SIG-M5 (cell line): Measurements from ENCODE around the gene TRIM37.
"Not testable (repeated sequence)": the region's sequence is repeated elsewhere in the genome, so short reads cannot be mapped to it uniquely, and the experiment has no call there.

Experiments
- DNase-seq: peaks from one replicate; lab custom pipeline; 2025; lab: John Stamatoyannopoulos, UW

TRIM37 gene

GRCh38 chr17:58991718-58992331, 114.9 kb downstream of the TRIM37 start:
- DNase-seq: no peak

GRCh38 chr17:58989629-58990028, 117.1 kb downstream of the TRIM37 start:
- DNase-seq: no peak

DNA sequence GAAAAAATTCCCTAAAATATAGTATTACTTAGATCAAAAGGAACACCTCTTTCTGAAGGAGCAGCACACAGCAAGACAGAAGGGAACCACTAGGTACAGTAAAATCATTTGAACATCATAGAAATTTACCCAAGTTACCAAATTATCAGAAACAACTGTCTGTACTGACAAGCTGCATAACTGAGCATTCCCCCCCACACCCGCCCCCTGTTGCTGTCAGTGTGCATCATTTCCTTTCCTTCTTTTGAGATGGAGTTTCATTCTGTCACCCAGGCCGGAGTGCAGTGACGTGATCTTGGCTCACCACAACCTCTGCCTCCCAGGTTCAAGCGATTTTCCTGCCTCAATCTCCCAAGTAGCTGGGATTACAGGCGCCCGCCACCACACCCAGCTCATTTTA, 120.7 kb downstream of the TRIM37 start:
- no peak for DNase-seq

GRCh38 chr17:58985367-58985766, 121.3 kb downstream of the TRIM37 start:
- DNase-seq: no peak

- no peak for DNase-seq
Measured at GRCh38 chr17:58982626-58983025, 124.1 kb downstream of the TRIM37 start.

GRCh38 chr17:58980706-58981481, 125.8 kb downstream of the TRIM37 start:
- DNase-seq: no peak

GRCh38 chr17:58976541-58976940, 130.1 kb downstream of the TRIM37 start:
- no peak for DNase-seq

GRCh38 chr17:58974354-58974753, 132.3 kb downstream of the TRIM37 start:
- no peak for DNase-seq

DNA sequence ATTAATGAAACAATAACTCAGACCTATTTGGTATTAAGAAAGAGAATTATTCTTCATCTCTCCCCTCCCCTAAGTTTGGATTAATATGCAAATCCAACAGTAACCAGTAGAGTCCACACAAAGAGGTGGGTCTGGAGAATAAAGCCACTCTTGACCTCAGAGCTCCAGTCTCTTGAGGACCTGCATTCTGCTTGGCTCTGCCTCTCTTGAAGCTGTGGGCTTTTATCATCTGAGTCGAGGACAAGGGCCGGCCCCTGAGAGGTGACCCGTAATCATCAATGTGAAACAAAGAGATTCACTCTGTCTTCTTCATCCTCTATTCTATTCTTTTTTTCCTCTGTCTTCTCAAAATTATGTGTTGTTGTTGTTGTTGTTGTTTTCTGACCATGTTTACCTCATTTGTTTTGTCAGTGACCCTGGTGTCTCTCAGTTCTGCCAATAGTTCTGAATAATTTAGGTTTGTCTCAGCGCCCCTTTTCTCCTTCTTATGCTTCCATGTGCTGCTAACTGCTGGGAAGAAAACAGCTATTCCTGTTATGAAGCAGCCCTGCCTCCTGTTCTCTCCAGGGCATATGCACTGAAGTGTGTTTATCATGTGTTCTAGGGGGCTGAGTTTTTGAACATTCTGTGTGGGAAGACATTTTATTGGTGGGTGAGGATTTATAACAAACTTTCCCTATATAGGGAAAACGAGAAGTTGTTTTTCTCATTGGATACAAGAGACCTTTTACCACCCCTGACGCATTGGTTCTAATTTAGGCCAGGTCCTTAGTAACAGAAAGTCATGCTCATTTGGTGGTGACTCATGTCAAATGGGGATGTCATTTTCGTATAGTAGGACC, 135.8 kb downstream of the TRIM37 start:
- no peak for DNase-seq

- no peak for DNase-seq
Measured at GRCh38 chr17:58969612-58970011, 137.1 kb downstream of the TRIM37 start.

- no peak for DNase-seq
Measured at GRCh38 chr17:58969156-58969555, 137.5 kb downstream of the TRIM37 start.

- no peak for DNase-seq
Measured at GRCh38 chr17:58968426-58969061, 138.1 kb downstream of the TRIM37 start.

DNA sequence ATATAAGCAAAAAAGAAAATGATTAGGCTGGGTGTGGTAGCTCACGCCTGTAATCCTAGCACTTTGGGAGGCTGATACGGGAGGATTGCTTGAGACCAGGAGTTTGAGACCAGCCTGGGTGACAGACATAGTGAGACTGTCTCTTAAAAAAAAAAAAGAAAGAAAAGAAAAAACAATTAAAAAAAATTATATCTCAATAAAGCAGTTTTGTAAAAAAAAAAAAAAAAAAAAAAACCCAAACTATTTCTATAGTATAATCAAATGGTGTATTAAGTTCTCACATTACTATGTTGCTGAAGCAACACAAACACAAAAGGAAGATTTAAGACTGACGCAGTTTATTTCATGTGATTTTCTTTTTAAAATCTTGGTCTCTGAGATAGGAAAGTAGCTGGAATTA, 140.5 kb downstream of the TRIM37 start:
- no peak for DNase-seq

DNA sequence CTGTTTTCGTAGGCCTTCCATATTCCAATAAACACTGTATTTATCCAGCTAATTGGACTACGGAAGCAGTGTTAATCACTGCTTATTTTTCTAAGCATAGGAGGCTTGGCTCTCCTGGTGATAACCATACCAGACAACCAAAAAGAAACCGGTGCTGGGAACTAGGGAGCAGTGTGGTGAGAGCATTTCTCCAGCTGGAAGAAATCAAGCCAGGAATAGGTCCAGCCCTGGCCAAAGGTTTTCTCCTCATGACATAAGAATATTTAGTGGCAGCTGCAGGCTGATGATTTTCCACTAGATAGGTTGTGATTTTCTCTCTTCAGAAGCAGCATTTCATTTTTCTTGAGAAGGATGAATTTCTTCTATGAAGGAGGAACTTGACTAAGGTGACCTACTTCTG, 141.5 kb downstream of the TRIM37 start:
- no peak for DNase-seq

GRCh38 chr17:58960068-58960467, 146.6 kb downstream of the TRIM37 start:
- DNase-seq: no peak

DNA sequence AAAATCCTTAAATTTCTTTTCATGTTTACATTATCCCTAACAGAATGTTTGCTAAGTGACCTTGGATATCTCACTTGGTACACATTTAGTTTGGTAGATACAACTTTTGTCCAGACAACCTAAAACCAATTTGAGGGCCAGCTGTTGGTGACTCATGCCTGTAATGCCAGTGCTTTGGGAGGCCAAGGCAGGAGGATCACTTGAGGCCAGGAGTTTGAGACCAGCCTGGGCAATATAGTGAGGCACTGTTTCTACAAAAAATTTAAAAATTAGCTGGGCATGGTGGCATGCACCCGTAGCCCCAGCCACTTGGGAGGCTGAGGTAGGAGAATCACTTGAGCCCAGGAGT, 149.0 kb downstream of the TRIM37 start:
- not testable (repeated sequence) for DNase-seq

DNA sequence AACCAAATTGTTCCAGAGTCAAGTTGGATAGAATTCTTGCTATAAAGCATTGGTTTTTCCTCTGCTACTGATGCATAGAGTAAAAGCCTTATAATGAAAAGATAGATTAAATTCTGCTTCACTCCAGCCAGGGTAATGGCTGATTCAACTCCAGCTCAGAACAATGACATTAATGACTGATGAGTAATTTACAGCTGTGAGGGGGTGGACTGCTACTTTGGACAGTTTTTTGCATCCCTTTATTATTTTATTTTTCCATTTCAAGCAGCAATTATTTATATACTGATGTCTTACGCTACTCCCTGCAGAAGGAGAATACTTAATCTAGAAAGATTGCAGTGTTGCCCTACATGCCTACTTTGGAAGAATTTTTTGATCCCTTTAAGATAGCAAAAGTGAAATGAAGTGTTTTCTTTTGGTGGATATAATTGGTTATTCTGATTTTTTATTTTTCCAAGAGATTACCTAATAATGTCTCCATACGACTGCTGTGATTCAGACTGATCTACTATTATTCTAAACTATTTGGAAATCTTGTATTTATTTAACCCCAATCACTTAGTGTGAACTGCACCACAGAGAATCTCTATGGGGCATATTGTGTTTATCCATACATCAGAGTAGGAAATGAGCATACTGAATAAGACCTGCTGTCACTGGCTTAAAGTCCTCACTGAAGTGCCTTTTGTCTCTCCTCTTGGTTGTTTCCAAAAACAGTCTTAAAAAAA, 149.5 kb downstream of the TRIM37 start:
- DNase-seq: no peak

GRCh38 chr17:58954358-58954757, 152.3 kb downstream of the TRIM37 start:
- not testable (repeated sequence) for DNase-seq

DNA sequence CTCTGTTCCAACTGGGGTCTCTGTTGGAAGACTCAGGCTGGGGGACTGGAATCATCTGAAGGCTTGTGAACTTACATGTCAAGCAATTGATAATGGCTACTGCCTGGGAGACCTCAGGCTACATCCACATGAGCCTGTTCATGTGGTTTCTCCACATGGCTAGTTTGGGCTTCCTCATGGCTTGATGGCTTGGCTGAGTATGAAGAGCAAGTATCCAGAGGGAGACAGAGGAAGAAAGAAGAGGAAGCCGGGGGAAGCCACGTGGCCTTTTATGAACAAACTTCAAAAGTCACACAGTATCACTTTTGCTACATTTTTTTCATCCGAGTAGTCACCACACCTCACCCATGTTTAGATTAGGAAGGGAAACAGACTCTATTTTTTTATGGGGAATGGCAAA, 158.9 kb downstream of the TRIM37 start:
- no peak for DNase-seq

DNA sequence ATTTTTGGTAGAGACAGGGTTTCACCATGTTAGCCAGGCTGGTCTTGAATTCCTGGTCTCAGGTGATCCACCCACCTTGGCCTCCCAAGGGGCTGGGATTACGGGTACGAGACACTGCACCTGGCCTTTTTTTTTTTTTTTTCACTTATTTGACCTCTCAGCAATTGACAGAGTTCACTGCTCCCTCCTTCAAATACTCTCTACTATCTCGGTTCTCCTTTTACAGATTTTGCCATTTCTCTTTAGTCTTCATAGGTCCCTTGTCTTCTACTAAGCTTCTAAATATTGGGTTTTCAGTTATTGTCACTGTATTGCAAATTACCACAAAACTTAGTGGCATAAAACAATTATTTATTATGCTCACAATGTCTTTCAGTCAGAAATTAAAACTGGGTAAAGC, 159.3 kb downstream of the TRIM37 start:
- DNase-seq: no peak

DNA sequence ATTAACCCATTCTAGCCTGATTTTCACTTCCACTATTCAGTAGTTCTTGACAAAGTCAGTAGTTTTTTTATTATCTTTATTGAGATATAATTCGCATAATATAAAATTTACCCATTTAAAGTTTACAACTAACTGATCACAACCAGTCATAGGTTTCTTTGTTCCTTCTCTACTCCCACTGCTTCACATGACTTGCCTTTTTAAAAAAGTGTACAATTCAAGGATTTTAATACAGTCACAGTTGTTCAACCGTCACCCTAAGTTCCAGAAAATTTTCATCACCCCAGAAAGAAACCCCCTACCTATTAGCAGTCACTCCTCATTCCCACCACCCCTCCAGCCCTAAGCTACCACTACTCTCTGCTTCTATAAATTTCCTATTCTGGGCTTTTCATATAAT, 162.5 kb downstream of the TRIM37 start:
- DNase-seq: no peak

DNA sequence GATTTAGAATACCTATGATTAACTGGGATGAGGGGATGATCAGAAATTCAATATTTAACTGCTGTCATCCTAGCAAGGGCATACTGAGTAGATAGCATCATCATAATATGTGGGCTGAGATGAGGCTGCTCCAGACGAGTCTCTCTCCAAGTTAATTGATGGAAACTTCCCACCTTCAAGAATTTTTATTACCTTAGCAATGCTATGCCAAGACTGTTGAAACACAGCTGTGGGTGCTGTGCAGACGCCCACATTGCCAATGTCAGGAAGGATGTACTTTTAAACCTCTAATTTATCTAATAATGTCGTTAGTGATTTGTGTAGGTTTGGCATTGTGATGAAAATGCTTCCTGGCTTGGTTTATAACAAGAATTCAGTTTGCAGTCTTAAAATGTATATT, 170.4 kb downstream of the TRIM37 start:
- no peak for DNase-seq
